Lower leg skin (tissue), 4 donors: ENCODE measurements around the gene CS. TPM values are rescaled to one million over a fixed set of nuclear protein-coding genes. Genes with fewer than 3 reads are reported as not detected.

ENCODE experiments used
- DNase-seq, 2 donors: peaks; one replicate each; pipeline ENCODE4 v3.0.0-alpha.2; 2019; ENCODE audit warnings: low spot score in 2 of 2
- H3K4me3 ChIP-seq: fragments of 200-600 bp; sonication (generic); 2 replicates; pipeline ENCODE4 v1.5.1; 2017; ENCODE audit warnings: mild to moderate bottlenecking, low read depth; ENCODE audit not compliant: poor library complexity, severe bottlenecking
- POLR2A ChIP-seq, 2 donors: fragments of 450-650 bp; IDR thresholded peaks; one replicate each; pipeline ENCODE4 v1.6.1; 2016 to 2017; ENCODE audit warnings: antibody characterized with exemption in 2 of 2, mild to moderate bottlenecking in 1 of 2, moderate library complexity in 1 of 2
- WGBS, 2 donors: methylation state at CpG; one replicate each; pipeline ENCODE4 v1.1.5; 2018; 5-methylcytosine and 5-hydroxymethylcytosine counted together
- intact Hi-C: fragments of 100-400 bp; cut with DNase I; formaldehyde crosslinking; loops from one replicate; pipeline ENCODE4 v1.15.0; 2023; ENCODE audit warnings: low total_unique reads
- total RNA-seq, 4 donors: library from RNA; depleted of rRNA; stranded (reverse); fragments of >200 nt; gene quantifications; one replicate each; pipeline ENCODE4 v1.1.0, GENCODE V29; 2016
- TF ChIP-seq, protein P1 (sequence below), 3 donors: fragments of 450-650 bp; IDR thresholded peaks; one replicate each; pipeline ENCODE4 v1.5.1; 2016; ENCODE audit warnings: antibody characterized with exemption in 3 of 3, mild to moderate bottlenecking in 3 of 3, moderate library complexity in 2 of 3

Gene CS
- total RNA-seq, 4 donors from 2014 or later: 118 to 156 (median 150) TPM

- WGBS, 2 donors: 95 to 96% methylated on average over 6 of the region's 6 CpGs
- no peak overlapping the region for H3K4me3 ChIP-seq
- intact Hi-C loops: no loop called here
- no peak for DNase-seq
- TF ChIP-seq, protein P1, sequence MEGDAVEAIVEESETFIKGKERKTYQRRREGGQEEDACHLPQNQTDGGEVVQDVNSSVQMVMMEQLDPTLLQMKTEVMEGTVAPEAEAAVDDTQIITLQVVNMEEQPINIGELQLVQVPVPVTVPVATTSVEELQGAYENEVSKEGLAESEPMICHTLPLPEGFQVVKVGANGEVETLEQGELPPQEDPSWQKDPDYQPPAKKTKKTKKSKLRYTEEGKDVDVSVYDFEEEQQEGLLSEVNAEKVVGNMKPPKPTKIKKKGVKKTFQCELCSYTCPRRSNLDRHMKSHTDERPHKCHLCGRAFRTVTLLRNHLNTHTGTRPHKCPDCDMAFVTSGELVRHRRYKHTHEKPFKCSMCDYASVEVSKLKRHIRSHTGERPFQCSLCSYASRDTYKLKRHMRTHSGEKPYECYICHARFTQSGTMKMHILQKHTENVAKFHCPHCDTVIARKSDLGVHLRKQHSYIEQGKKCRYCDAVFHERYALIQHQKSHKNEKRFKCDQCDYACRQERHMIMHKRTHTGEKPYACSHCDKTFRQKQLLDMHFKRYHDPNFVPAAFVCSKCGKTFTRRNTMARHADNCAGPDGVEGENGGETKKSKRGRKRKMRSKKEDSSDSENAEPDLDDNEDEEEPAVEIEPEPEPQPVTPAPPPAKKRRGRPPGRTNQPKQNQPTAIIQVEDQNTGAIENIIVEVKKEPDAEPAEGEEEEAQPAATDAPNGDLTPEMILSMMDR (IDR thresholded peaks at IDR 0.05): no peak
- no peak for TF ChIP-seq POLR2A (IDR thresholded peaks at IDR 0.05)
Observed at GRCh38 chr12:56236091-56236490, 64.0 kb downstream of the CS start.

- no peak for DNase-seq
- TF ChIP-seq, protein P1 (IDR thresholded peaks at IDR 0.05): no peak
- TF ChIP-seq POLR2A (IDR thresholded peaks at IDR 0.05): no peak
- 75% methylated on average over 16 of the region's 16 CpGs for WGBS, 2 donors
- H3K4me3 ChIP-seq: no peak overlapping the region
- intact Hi-C loops: no loop called here
Observed at GRCh38 chr12:56234746-56235436, 65.2 kb downstream of the CS start.

DNA sequence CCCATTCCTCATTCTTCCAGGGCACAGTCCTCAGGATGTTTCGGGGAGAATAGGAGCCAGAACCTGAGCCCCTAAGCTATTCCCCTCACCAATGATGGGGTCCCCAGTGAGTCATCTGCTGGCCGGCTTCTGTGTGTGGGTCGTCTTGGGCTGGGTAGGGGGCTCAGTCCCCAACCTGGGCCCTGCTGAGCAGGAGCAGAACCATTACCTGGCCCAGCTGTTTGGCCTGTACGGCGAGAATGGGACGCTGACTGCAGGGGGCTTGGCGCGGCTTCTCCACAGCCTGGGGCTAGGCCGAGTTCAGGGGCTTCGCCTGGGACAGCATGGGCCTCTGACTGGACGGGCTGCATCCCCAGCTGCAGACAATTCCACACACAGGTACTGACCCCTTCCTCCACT, 68.9 kb downstream of the CS start:
- TF ChIP-seq, protein P1 (IDR thresholded peaks at IDR 0.05): no peak
- TF ChIP-seq POLR2A (IDR thresholded peaks at IDR 0.05): no peak
- WGBS, 2 donors: 79 to 81% methylated on average over 9 to 11 of the region's 11 CpGs
- no peak for DNase-seq
- intact Hi-C loops: no loop called here
- no peak overlapping the region for H3K4me3 ChIP-seq

DNA sequence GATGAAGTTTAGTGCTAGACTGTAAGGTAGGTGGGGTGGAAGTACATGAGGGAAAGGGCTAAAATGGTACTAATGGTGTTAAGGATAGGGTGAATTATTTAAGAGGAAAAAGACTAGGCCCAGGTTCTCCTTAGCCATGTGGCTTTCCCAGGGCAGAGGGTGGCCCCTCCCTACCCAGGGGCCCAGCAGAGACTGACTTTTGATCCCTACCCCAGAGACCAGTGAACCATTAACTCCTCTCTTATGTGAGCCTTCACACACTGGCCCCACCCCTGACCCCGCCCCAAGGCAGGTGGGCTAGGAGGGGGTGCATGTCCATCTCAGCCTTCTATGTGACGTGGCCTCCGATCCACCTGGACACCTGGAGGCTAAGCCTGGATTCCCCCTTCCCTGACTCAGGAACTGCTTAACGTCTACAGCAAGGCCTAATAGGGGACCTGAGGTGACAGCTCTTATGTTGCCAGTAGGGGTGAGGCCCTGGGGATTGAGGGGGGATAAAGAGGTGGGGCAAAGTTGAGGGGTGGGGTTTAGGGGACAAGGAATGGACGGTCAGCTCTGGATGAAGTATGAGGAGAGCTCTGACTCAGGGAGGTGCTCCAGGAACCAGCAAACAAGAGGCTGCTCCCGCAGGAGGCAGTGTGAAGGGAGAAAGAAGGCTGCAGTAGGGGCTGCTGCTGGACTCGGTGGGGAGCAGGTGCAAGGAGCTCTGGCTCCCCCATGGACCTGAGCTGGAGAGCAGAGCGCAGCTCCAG, 69.5 kb downstream of the CS start:
- WGBS, 2 donors: 76 to 77% methylated on average over 8 of the region's 8 CpGs
- intact Hi-C loops: no loop called here
- no peak for TF ChIP-seq POLR2A (IDR thresholded peaks at IDR 0.05)
- TF ChIP-seq, protein P1 (IDR thresholded peaks at IDR 0.05): no peak
- no peak for DNase-seq
- no peak overlapping the region for H3K4me3 ChIP-seq

DNA sequence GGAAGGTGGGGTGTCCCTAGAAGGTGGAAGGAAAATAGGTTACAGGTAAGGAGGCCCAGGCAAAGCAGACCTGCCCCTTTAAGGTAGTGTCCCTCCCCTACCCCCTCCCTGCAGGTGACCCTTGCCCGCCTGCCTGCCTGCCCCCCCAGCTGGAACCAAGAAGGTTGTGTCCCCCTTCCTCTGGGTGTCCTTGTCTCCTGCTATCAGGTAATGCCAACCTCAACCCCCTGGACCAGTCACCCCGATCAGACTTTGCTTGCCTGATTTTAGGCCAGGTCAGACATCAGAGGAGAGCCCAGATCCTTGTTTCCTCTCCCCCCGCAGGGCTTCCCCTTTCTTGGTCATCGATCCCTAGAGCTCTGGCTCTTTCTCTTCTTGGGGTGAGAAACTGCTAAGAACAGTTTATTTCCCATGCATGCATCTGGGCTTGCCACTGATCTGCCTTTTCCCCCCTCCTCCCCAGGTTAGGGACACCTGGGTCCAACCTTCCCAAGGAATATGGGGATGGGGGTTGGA, 70.2 kb downstream of the CS start, which contains the start of gene SLC39A5:
Gene SLC39A5 (plus strand): TSS at position 136 of the 516 bp plus-strand sequence. CDS start 1,224 bp downstream, outside the sequence.
- TF ChIP-seq POLR2A (IDR thresholded peaks at IDR 0.05): no peak
- TF ChIP-seq, protein P1 (IDR thresholded peaks at IDR 0.05): no peak
- H3K4me3 ChIP-seq: no peak within 1 kb of the TSS
- intact Hi-C loops: no loop called here
- DNase-seq: no peak
- 73 to 84% methylated on average over 4 of the region's 4 CpGs for WGBS, 2 donors
